HepG2 (cell line): ENCODE data around the gene GPR158. TPM values are rescaled to one million over a fixed set of nuclear protein-coding genes. Genes with fewer than 3 reads are reported as not detected.

Experiments
- ATAC-seq: fragments of 200-7000 bp; cut with Tn5 transposase; 3 replicates; pipeline ENCODE4 v1.9.1; 2020; ENCODE audit warnings: mild to moderate bottlenecking, moderate library complexity
- BruUV-seq: library from RNA; stranded (reverse); fragments of 400-500 nt; replicated peaks from 2 replicates; lab custom pipeline; 2021; lab: Mats Ljungman, UMichigan
- CTCF ChIA-PET: fragments of 300-600 bp; formaldehyde crosslinking; extraction: SDS; loops from one replicate; lab custom pipeline; 2021; ENCODE audit warnings: low total read pairs, inconsistent platforms, low intra/inter-chr PET ratio; lab: Yijun Ruan, JAX
- POLR2A ChIA-PET: fragments of 350-600 bp; sonication (Branson Sonifier 250); formaldehyde crosslinking; loops from one replicate; lab custom pipeline; 2020; ENCODE audit warnings: antibody characterized with exemption, inconsistent platforms; lab: Yijun Ruan, JAX
- DNase-seq: peaks from one replicate; pipeline ENCODE4 v3.0.0-alpha.2; 2015; ENCODE audit warnings: low spot score
- FAIRE-seq: peaks from 3 replicates; lab custom pipeline; 2011; peaks lifted over from hg19 to GRCh38; lab: Jason Lieb, UNC
- H2AFZ ChIP-seq: one replicate; pipeline ENCODE4 v1.6.1; 2011; ENCODE audit warnings: low read length, inconsistent platforms
- H3K27ac ChIP-seq: fragments of 300-600 bp; 3 replicates; pipeline ENCODE4 v1.8.0; 2011; ENCODE audit warnings: mixed run types, mild to moderate bottlenecking, mixed read lengths, low read length, inconsistent platforms; ENCODE audit not compliant: insufficient read depth; ENCODE audit errors: extremely low read length
- H3K27me3 ChIP-seq, 2 experiments: fragments of 200-600 bp in 1 of 2; 2 replicates in 1 of 2; 3 replicates in 1 of 2; pipeline versions ENCODE4 v1.6.0 to v1.8.0; 2011; ENCODE audit warnings: low read length in 2 of 2, mild to moderate bottlenecking in 2 of 2, moderate library complexity in 2 of 2, inconsistent platforms in 1 of 2; ENCODE audit not compliant: insufficient read depth in 2 of 2, control insufficient read depth in 1 of 2
- H3K36me3 ChIP-seq, 2 experiments: fragments of 200-600 bp in 1 of 2; replicated peaks in 1 of 2; 2 replicates in 1 of 2; 3 replicates in 1 of 2; pipeline versions ENCODE4 v1.5.1 to v1.8.0; 2011; ENCODE audit warnings: low read length in 2 of 2, inconsistent platforms in 1 of 2; ENCODE audit not compliant: insufficient read depth in 2 of 2, control insufficient read depth in 1 of 2
- H3K4me1 ChIP-seq: 2 replicates; pipeline ENCODE4 v1.5.1; 2012; ENCODE audit warnings: low read length, inconsistent platforms; ENCODE audit not compliant: insufficient read depth
- H3K4me2 ChIP-seq: 2 replicates; pipeline ENCODE4 v1.6.0; 2011; ENCODE audit warnings: low read depth, low read length, inconsistent platforms
- H3K4me3 ChIP-seq, 3 experiments: fragments of 200-600 bp in 1 of 3; sonication (generic), shearing (Covaris generic) in 1 of 3; replicated peaks in 1 of 3; 2 replicates each; pipeline ENCODE4 v1.5.1; 2011 to 2016; ENCODE audit warnings: low read length in 3 of 3, inconsistent platforms in 2 of 3, low read depth in 2 of 3, mild to moderate bottlenecking in 2 of 3, control low read depth in 1 of 3, mixed read lengths in 1 of 3; ENCODE audit not compliant: insufficient read depth in 1 of 3
- H3K79me2 ChIP-seq: one replicate; pipeline ENCODE4 v1.6.1; 2011; ENCODE audit warnings: low read length, inconsistent platforms; ENCODE audit not compliant: insufficient read depth
- H3K9ac ChIP-seq: 2 replicates; pipeline ENCODE4 v1.6.0; 2011; ENCODE audit warnings: mild to moderate bottlenecking, low read depth, low read length, inconsistent platforms; ENCODE audit not compliant: insufficient read depth
- H3K9me3 ChIP-seq: 2 replicates; pipeline ENCODE4 v1.5.1; 2012; ENCODE audit warnings: mild to moderate bottlenecking, low read length
- H4K20me1 ChIP-seq: 2 replicates; pipeline ENCODE4 v1.6.0; 2011; ENCODE audit warnings: inconsistent platforms, mild to moderate bottlenecking, low read length, moderate library complexity; ENCODE audit not compliant: insufficient read depth
- MAFF ChIP-seq: IDR thresholded peaks from 2 replicates; pipeline ENCODE4 v1.6.1; 2011; ENCODE audit warnings: low read depth, low read length, improper control_type of control experiment
- MAFK ChIP-seq, 2 experiments: IDR thresholded peaks in 1 of 2; conservative IDR thresholded peaks in 1 of 2; 2 replicates each; pipeline ENCODE4 v1.6.1; 2011; ENCODE audit warnings: improper control_type of control experiment in 2 of 2, low read length in 2 of 2
- RERE ChIP-seq: IDR thresholded peaks from 2 replicates; pipeline ENCODE4 v1.6.1; 2016; ENCODE audit warnings: low read depth, missing genetic modification reagents, missing compliant biosample characterization
- WGBS: methylation state at CpG from one replicate; pipeline ENCODE4 v1.1.6; 2017; ENCODE audit warnings: low lambda C conversion rate; 5-methylcytosine and 5-hydroxymethylcytosine counted together
- in situ Hi-C: cut with HindIII; loops from 2 replicates; pipeline ENCODE4 v1.10.0; 2017; ENCODE audit warnings: low pct_unique_long_range_greater_than_20kb; ENCODE audit not compliant: extremely low pct_ligation_motif_present
- intact Hi-C: fragments of 100-400 bp; cut with micrococcal nuclease; formaldehyde crosslinking; loops from one replicate; pipeline ENCODE4 v1.10.0; 2022; ENCODE audit not compliant: unreplicated experiment
- polyA plus RNA-seq, 8 experiments: library from polyadenylated mRNA; depleted of rRNA in 3 of 8; stranded (reverse) in 7 of 8; unstranded in 1 of 8; fragments of >200 nt; fragmentation: Illumina TruSeq in 4 of 8; extraction: Trizol in 4 of 8; gene quantifications; 2 replicates each; pipeline versions ENCODE4 v1.2.1 to v1.2.3, GENCODE V29; 2011 to 2016; ENCODE audit warnings: low read depth in 4 of 8, missing spikeins in 1 of 8, mixed read lengths in 1 of 8; ENCODE audit not compliant: insufficient read depth in 1 of 8
- total RNA-seq, 5 experiments: library from RNA; depleted of rRNA; stranded (reverse); fragments of >200 nt; fragmentation: Illumina TruSeq; extraction: Trizol; gene quantifications; 2 replicates each; pipeline ENCODE4 v1.2.3, GENCODE V29; 2016; ENCODE audit warnings: low read depth in 1 of 5

The GPR158 gene
- total and polyA plus RNA-seq, 2 of the 13 experiments (the other 11 are each of a cell fraction or from before 2014, with no cell fraction given) = not detected

GRCh38 chr10:25169740-25170139 is 5.1 kb upstream of the GPR158 start:
- intact Hi-C loops = no loop called here
- CTCF ChIA-PET = no interaction called here
- no peak for DNase-seq

More at GRCh38 chr10:25169740-25170139, 5.1 kb upstream of the GPR158 start:
- no peaks in the 10 kb centered on the region for H3K36me3 ChIP-seq
- no peak overlapping the region for H3K27ac ChIP-seq
- no peak overlapping the region for H3K9ac ChIP-seq
- H3K9me3 ChIP-seq = no peaks in the 10 kb centered on the region
- no TSS peak for BruUV-seq
- no peak for TF ChIP-seq RERE
- peak; percentile 74 for TF ChIP-seq MAFF
- peak; percentile 55 to 80; a peak in 3 of 4 replicates for TF ChIP-seq MAFK (conservative IDR thresholded peaks at IDR 0.05 in 1 of 2, IDR thresholded peaks at IDR 0.05 in 1 of 2; ENCODE audit: low read length in 2 of 2)
- WGBS = under 1% methylated on average over 4 of the region's 4 CpGs
- H3K27me3 ChIP-seq = no peaks in the 10 kb centered on the region
- FAIRE-seq (no peak), ATAC-seq (no peak)
- no peak overlapping the region for H3K4me2 ChIP-seq
- POLR2A ChIA-PET = no interaction called here
- H3K4me1 ChIP-seq = no peaks in the 10 kb centered on the region
- no peaks in the 10 kb centered on the region for H4K20me1 ChIP-seq
- H3K79me2 ChIP-seq = no peaks in the 10 kb centered on the region
- no peak overlapping the region for H2AFZ ChIP-seq
- no peak overlapping the region for H3K4me3 ChIP-seq
- in situ Hi-C loops = no loop called here
